Fibroblast of mammary gland (primary cell): ENCODE measurements around the gene KRTAP27-1.

Experiments used
- DNase-seq: peaks from one replicate; pipeline ENCODE4 v3.0.0-alpha.2; 2010; ENCODE audit warnings: low read depth
- H3K4me3 ChIP-seq: 2 replicates; pipeline ENCODE4 v1.5.1; 2011; ENCODE audit warnings: low read depth, mild to moderate bottlenecking, low read length, moderate library complexity; ENCODE audit not compliant: control insufficient read depth
- TF ChIP-seq, protein P1 (sequence below): conservative IDR thresholded peaks from 2 replicates; pipeline ENCODE4 v1.5.1; 2011; ENCODE audit warnings: low read depth, low read length, inconsistent platforms; ENCODE audit not compliant: control insufficient read depth, insufficient read depth

The KRTAP27-1 gene

DNA sequence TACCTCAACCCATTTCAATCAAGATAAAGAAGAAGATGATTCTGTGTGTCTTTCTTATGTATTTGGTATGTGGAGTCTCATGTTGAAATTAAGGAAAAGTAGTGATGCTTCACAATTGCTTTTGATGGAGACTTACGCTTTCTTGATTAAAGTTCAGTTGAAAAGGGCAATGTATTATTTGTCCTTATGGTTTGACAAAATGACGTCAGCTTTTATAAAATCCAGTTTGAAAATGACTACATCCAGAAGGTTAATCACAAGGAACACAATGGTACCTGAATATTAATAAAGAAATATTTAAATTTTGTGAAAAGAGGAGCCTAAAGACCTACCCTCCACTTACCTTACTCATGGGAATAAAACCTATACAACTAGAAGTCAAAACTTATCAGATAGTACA is 21.8 kb downstream of the KRTAP27-1 start:
- no peak overlapping the region for H3K4me3 ChIP-seq
- no peak for DNase-seq
- TF ChIP-seq, protein P1, sequence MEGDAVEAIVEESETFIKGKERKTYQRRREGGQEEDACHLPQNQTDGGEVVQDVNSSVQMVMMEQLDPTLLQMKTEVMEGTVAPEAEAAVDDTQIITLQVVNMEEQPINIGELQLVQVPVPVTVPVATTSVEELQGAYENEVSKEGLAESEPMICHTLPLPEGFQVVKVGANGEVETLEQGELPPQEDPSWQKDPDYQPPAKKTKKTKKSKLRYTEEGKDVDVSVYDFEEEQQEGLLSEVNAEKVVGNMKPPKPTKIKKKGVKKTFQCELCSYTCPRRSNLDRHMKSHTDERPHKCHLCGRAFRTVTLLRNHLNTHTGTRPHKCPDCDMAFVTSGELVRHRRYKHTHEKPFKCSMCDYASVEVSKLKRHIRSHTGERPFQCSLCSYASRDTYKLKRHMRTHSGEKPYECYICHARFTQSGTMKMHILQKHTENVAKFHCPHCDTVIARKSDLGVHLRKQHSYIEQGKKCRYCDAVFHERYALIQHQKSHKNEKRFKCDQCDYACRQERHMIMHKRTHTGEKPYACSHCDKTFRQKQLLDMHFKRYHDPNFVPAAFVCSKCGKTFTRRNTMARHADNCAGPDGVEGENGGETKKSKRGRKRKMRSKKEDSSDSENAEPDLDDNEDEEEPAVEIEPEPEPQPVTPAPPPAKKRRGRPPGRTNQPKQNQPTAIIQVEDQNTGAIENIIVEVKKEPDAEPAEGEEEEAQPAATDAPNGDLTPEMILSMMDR = no peak

DNA sequence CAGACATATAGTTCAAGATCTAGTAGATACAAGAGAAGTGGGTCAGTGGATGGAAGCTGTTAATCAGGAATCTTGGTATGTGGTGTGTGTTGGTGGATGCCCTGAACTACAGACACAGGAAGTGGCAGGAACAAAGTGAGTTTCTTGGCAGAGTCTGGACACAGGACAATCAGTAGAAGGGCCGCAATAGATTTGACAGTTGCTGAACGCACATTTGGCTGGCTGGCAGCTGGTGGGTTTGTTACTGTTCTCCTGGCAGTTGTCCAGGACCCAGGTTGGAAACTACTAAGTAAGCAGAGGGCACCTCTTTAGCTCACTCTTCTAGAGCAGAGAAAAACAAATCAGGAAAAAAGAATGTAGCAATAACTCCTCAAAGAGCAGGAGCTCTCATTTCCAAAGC is 30.6 kb downstream of the KRTAP27-1 start:
- DNase-seq = no peak
- TF ChIP-seq, protein P1 = no peak
- no peak overlapping the region for H3K4me3 ChIP-seq

DNA sequence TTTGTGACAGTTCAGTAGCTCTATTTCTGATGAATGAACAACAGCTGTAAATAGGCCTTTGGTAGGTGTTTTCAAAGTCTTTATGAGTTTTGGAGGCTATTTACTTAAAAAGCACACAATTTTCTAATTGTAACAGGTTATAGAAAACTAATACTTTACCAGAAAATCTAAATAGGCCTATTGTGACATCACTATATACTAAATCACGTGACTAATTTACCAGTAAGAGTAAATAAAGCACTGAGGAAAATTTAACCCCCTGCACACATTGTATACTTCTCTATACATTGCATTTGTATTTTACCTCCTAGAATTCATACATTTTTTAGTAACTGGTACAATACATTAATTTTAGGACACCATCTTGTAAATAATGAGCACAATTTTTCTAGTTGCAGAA is 32.4 kb downstream of the KRTAP27-1 start:
- TF ChIP-seq, protein P1 = no peak
- no peak for DNase-seq
- H3K4me3 ChIP-seq = no peak overlapping the region

DNA sequence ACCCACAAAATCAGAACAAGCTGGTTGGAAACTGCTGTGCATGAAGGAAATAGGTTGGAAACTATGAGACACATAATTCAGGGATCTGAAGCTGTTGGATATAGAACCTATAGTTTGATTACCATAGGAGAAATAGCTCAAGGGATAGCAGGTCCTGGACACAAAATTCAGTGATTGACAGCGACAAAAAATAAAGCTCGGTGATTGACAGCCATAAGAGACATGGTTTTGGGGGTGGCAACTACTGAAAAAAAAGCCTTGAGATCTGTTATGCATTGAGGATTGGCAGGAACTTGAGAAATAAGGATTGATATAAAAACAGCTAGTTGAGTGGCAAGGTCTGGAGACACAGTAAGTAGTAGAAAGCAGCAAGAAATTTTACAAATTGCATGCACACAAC is 48.3 kb downstream of the KRTAP27-1 start, which contains the start of gene KRTAP25-1:
KRTAP25-1 (minus strand) TSS at position 300 of the 400 bp plus-strand sequence; CDS start at position 276, 24 bp downstream.
- H3K4me3 ChIP-seq = no peak within 1 kb of the TSS
- TF ChIP-seq, protein P1 = no peak
- no peak for DNase-seq
